IMR-90 (cell line): Measurements from ENCODE around the gene TCF4. TPM values are rescaled to one million over a fixed set of nuclear protein-coding genes. Genes with fewer than 3 reads are reported as not detected.
A peak's percentile ranks its signal among the peaks of the same experiment; 100 is the strongest.

Experiments used
- ATAC-seq: fragments of 200-7000 bp; cut with Tn5 transposase; 2 replicates; pipeline ENCODE4 v1.9.1; 2020; ENCODE audit warnings: low read depth, mild to moderate bottlenecking, moderate library complexity
- BruUV-seq: library from RNA; stranded (reverse); fragments of 400-500 nt; replicated peaks from 2 replicates; lab custom pipeline; 2021; lab: Mats Ljungman, UMichigan
- CTCF ChIA-PET: fragments of 300-600 bp; formaldehyde crosslinking; extraction: SDS; loops from one replicate; lab custom pipeline; 2021; ENCODE audit warnings: antibody characterized with exemption; lab: Yijun Ruan, JAX
- POLR2A ChIA-PET: fragments of 300-600 bp; sonication (Branson Sonifier 250); formaldehyde crosslinking; loops from one replicate; lab custom pipeline; 2022; ENCODE audit warnings: antibody characterized with exemption; ENCODE audit not compliant: unreplicated experiment; lab: Charles Lee
- DNase-seq: peaks from one replicate; pipeline ENCODE4 v3.0.0; 2013
- H2AFZ ChIP-seq: replicated peaks from 2 replicates; pipeline ENCODE3; 2013; ENCODE audit warnings: low read length, mild to moderate bottlenecking; ENCODE audit not compliant: poor library complexity
- H2AK5ac ChIP-seq: 2 replicates; pipeline ENCODE4 v1.6.1; 2013; ENCODE audit warnings: low read depth, low read length, inconsistent platforms
- H2AK9ac ChIP-seq: replicated peaks from 2 replicates; pipeline ENCODE3; 2013; ENCODE audit warnings: mild to moderate bottlenecking, low read depth, low read length, moderate library complexity; ENCODE audit not compliant: poor library complexity
- H2BK120ac ChIP-seq: 2 replicates; pipeline ENCODE4 v1.6.1; 2013; ENCODE audit warnings: low read depth, low read length, inconsistent platforms
- H2BK15ac ChIP-seq: 3 replicates; pipeline ENCODE4 v1.6.1; 2013; ENCODE audit warnings: low read depth, low read length, inconsistent platforms
- H2BK20ac ChIP-seq: 2 replicates; pipeline ENCODE4 v1.6.1; 2013; ENCODE audit warnings: low read depth, mild to moderate bottlenecking, inconsistent platforms, low read length, moderate library complexity
- H2BK5ac ChIP-seq: 2 replicates; pipeline ENCODE4 v1.6.1; 2013; ENCODE audit warnings: mild to moderate bottlenecking, low read depth, low read length, inconsistent platforms; ENCODE audit not compliant: poor library complexity, severe bottlenecking
- H3K14ac ChIP-seq: replicated peaks from 2 replicates; pipeline ENCODE4 v1.6.1; 2013; ENCODE audit warnings: low read depth, low read length, inconsistent platforms
- H3K18ac ChIP-seq: 2 replicates; pipeline ENCODE4 v1.6.1; 2013; ENCODE audit warnings: low read depth, low read length, control low read depth
- H3K23ac ChIP-seq: 2 replicates; pipeline ENCODE4 v1.6.1; 2013; ENCODE audit warnings: low read depth, low read length, inconsistent platforms
- H3K27ac ChIP-seq: 2 replicates; pipeline ENCODE4 v1.5.1; 2013; ENCODE audit warnings: mild to moderate bottlenecking, control low read depth, low read length; ENCODE audit not compliant: insufficient read depth
- H3K27me3 ChIP-seq: 2 replicates; pipeline ENCODE4 v1.6.1; 2013; ENCODE audit warnings: low read length; ENCODE audit not compliant: control insufficient read depth, insufficient read depth
- H3K36me3 ChIP-seq: 2 replicates; pipeline ENCODE4 v1.6.1; 2013; ENCODE audit warnings: low read length, mixed read lengths; ENCODE audit not compliant: control insufficient read depth, insufficient read depth
- H3K4ac ChIP-seq: 2 replicates; pipeline ENCODE4 v1.6.1; 2013; ENCODE audit warnings: low read depth, low read length, inconsistent platforms
- H3K4me1 ChIP-seq: 2 replicates; pipeline ENCODE4 v1.6.1; 2013; ENCODE audit warnings: low read length, mixed read lengths; ENCODE audit not compliant: control insufficient read depth, insufficient read depth
- H3K4me2 ChIP-seq: 2 replicates; pipeline ENCODE4 v1.6.1; 2013; ENCODE audit warnings: low read depth, mild to moderate bottlenecking, control low read depth, low read length, moderate library complexity
- H3K4me3 ChIP-seq: 2 replicates; pipeline ENCODE4 v1.5.1; 2013; ENCODE audit warnings: low read depth, mild to moderate bottlenecking, control low read depth, low read length, moderate library complexity; ENCODE audit not compliant: insufficient read depth
- H3K56ac ChIP-seq: 2 replicates; pipeline ENCODE4 v1.6.1; 2013; ENCODE audit warnings: low read length, inconsistent platforms; ENCODE audit not compliant: insufficient read depth; ENCODE audit errors: extremely low read depth
- H3K79me1 ChIP-seq, 2 experiments: 2 replicates each; pipeline ENCODE4 v1.6.1; 2013; ENCODE audit warnings: low read length in 2 of 2, inconsistent platforms in 1 of 2, low read depth in 1 of 2
- H3K9ac ChIP-seq: 2 replicates; pipeline ENCODE4 v1.6.1; 2013; ENCODE audit warnings: low read depth, low read length, control low read depth
- H3K9me1 ChIP-seq: 2 replicates; pipeline ENCODE4 v1.6.1; 2013; ENCODE audit warnings: low read length, inconsistent platforms; ENCODE audit not compliant: insufficient read depth
- H3K9me3 ChIP-seq: 2 replicates; pipeline ENCODE4 v1.6.1; 2013; ENCODE audit warnings: low read length; ENCODE audit not compliant: control insufficient read depth, insufficient read depth
- H4K20me1 ChIP-seq: 2 replicates; pipeline ENCODE4 v1.6.1; 2013; ENCODE audit warnings: low read length, inconsistent platforms; ENCODE audit not compliant: insufficient read depth
- H4K5ac ChIP-seq: 2 replicates; pipeline ENCODE4 v1.6.1; 2013; ENCODE audit warnings: mild to moderate bottlenecking, low read depth, low read length, control low read depth
- H4K8ac ChIP-seq, 2 experiments: 2 replicates each; pipeline ENCODE4 v1.6.1; 2013; ENCODE audit warnings: low read depth in 2 of 2, low read length in 2 of 2, control low read depth in 1 of 2, inconsistent platforms in 1 of 2
- H4K91ac ChIP-seq: 2 replicates; pipeline ENCODE4 v1.6.1; 2013; ENCODE audit warnings: low read depth, low read length, inconsistent platforms; ENCODE audit not compliant: insufficient read depth
- BHLHE40 ChIP-seq: fragments of 150-350 bp; IDR thresholded peaks from 2 replicates; pipeline ENCODE4 v1.6.1; 2016; ENCODE audit warnings: mild to moderate bottlenecking, low read depth, low read length
- CEBPB ChIP-seq: IDR thresholded peaks from 2 replicates; pipeline ENCODE4 v1.6.1; 2012; ENCODE audit warnings: low read depth, low read length, improper control_type of control experiment
- CHD1 ChIP-seq: IDR thresholded peaks from 2 replicates; pipeline ENCODE4 v1.6.1; 2012; ENCODE audit warnings: low read depth, low read length, improper control_type of control experiment
- FOS ChIP-seq: fragments of 150-350 bp; IDR thresholded peaks from 2 replicates; pipeline ENCODE4 v1.6.1; 2016; ENCODE audit warnings: low read depth, low read length
- MAFK ChIP-seq: IDR thresholded peaks from 2 replicates; pipeline ENCODE4 v1.6.1; 2012; ENCODE audit warnings: low read depth, low read length, improper control_type of control experiment
- MAZ ChIP-seq: IDR thresholded peaks from 2 replicates; pipeline ENCODE4 v1.6.1; 2012; ENCODE audit warnings: low read depth, mild to moderate bottlenecking, low read length, improper control_type of control experiment, moderate library complexity, borderline replicate concordance
- MXI1 ChIP-seq: IDR thresholded peaks from 2 replicates; pipeline ENCODE4 v1.6.1; 2012; ENCODE audit warnings: low read depth, mild to moderate bottlenecking, low read length, moderate library complexity, borderline replicate concordance
- NFE2L2 ChIP-seq: fragments of 150-350 bp; IDR thresholded peaks from 2 replicates; pipeline ENCODE4 v1.6.1; 2016; ENCODE audit warnings: low read depth, mild to moderate bottlenecking, low read length
- POLR2A ChIP-seq: IDR thresholded peaks from 2 replicates; pipeline ENCODE4 v1.6.1; 2012; ENCODE audit warnings: mild to moderate bottlenecking, low read depth, low read length
- RAD21 ChIP-seq: IDR thresholded peaks from 2 replicates; pipeline ENCODE4 v1.6.1; 2012; ENCODE audit warnings: low read length, improper control_type of control experiment
- RCOR1 ChIP-seq: IDR thresholded peaks from 2 replicates; pipeline ENCODE4 v1.6.1; 2012; ENCODE audit warnings: mild to moderate bottlenecking, low read length, improper control_type of control experiment; ENCODE audit not compliant: insufficient replicate concordance
- RFX5 ChIP-seq: IDR thresholded peaks from 2 replicates; pipeline ENCODE4 v1.8.0; 2012; ENCODE audit warnings: low read depth, mild to moderate bottlenecking, low read length, moderate library complexity
- SMC3 ChIP-seq: fragments of 150-350 bp; IDR thresholded peaks from 2 replicates; pipeline ENCODE4 v1.6.1; 2016; ENCODE audit warnings: low read depth, mild to moderate bottlenecking, antibody characterized with exemption, low read length, moderate library complexity
- WGBS, 2 experiments: methylation state at CpG; one replicate each; pipeline versions ENCODE4 v1.1.5 to v1.1.7; 2013; ENCODE audit warnings: missing lambda C conversion rate in 2 of 2; ENCODE audit not compliant: insufficient read length in 1 of 2; ENCODE audit errors: extremely low coverage in 2 of 2; 5-methylcytosine and 5-hydroxymethylcytosine counted together
- dilution Hi-C: fragments of 300-500 bp; cut with HindIII; formaldehyde crosslinking; loops from one replicate; pipeline ENCODE4 v1.14.3; 2018; ENCODE audit warnings: low sequenced_read_pairs; ENCODE audit not compliant: unreplicated experiment
- in situ Hi-C: fragments of 300-500 bp; cut with MboI; formaldehyde crosslinking; loops from 3 replicates; pipeline ENCODE4 v1.14.3; 2019; ENCODE audit warnings: low sequenced_read_pairs, inconsistent platforms, mixed read lengths
- intact Hi-C: fragments of 100-400 bp; cut with micrococcal nuclease; formaldehyde crosslinking; loops from 2 replicates; pipeline ENCODE4 v1.10.0; 2022
- polyA plus RNA-seq, 3 experiments: library from polyadenylated mRNA; depleted of rRNA; stranded (reverse); fragments of >200 nt; gene quantifications; 2 replicates each; pipeline ENCODE4 v1.2.3, GENCODE V29; 2012; ENCODE audit warnings: low replicate concordance in 1 of 3
- total RNA-seq: library from RNA; depleted of rRNA; stranded (reverse); fragments of >200 nt; gene quantifications from 2 replicates; pipeline ENCODE4 v1.2.3, GENCODE V29; 2012
- TF ChIP-seq, protein P1 (sequence below): conservative IDR thresholded peaks from 2 replicates; pipeline ENCODE4 v1.5.1; 2012; ENCODE audit warnings: mild to moderate bottlenecking, low read depth, low read length, improper control_type of control experiment
- TF ChIP-seq, protein P2 (sequence below): fragments of 150-350 bp; IDR thresholded peaks from 2 replicates; pipeline ENCODE4 v1.6.1; 2016; ENCODE audit warnings: low read depth, mild to moderate bottlenecking, low read length, moderate library complexity, borderline replicate concordance
- TF ChIP-seq, protein P3 (sequence below): fragments of 150-350 bp; IDR thresholded peaks from 2 replicates; pipeline ENCODE4 v1.6.1; 2017; ENCODE audit warnings: mild to moderate bottlenecking, antibody characterized with exemption, low read length, low read depth

TCF4 gene
- total and polyA plus RNA-seq, 2 of the 4 experiments (the other 2 are of a cell fraction): 30.0 to 87.1 TPM

DNA sequence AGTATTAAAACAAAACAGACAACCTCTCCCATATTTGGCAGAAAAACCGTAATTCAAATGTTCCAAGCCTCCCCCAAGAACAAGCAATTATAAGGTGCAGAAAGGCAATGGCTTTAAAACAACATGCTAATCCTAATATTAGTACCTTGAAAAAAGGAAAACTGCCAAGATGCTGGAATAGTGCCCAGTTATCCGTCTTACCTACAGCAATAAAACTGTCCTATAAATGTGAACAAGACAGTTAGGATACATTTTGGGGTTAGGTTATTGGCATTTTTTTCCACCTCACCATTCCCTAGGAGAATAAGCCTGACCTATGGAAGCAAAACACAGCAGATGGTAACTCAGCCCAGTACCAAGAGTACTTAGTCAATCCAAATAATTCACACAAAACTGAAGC, 83.2 kb downstream of the TCF4 start:
- Histone ChIP-seq H2AK9ac (no peak overlapping the region), H2BK120ac (0 out of 2 replicates have a peak overlapping the region, but pooled peaks have one; percentile 1), H4K91ac (no peak overlapping the region), H2AK5ac (no peak overlapping the region), H3K79me1 (peaks cover 16 to 61% of the 10 kb centered on the region in 2 experiments), H4K8ac (no peak overlapping the region), H3K27me3 (no peaks in the 10 kb centered on the region), H4K20me1 (no peaks in the 10 kb centered on the region), H3K18ac (no peak overlapping the region), H3K4ac (no peak overlapping the region), H2BK5ac (no peak overlapping the region), H3K9me1 (no peaks in the 10 kb centered on the region), H3K4me2 (no peak overlapping the region), H3K56ac (no peak overlapping the region), H3K27ac (no peak overlapping the region), H2BK15ac (no peak overlapping the region), H3K36me3 (no peaks in the 10 kb centered on the region), H3K4me1 (peaks cover 14% of the 10 kb centered on the region), H3K9me3 (no peaks in the 10 kb centered on the region), H4K5ac (peak overlapping the region; percentile 46; the same call in 1 of the 2 replicates), H3K23ac (no peak overlapping the region), H3K14ac (no peak overlapping the region), H3K4me3 (no peak overlapping the region), H2AFZ (no peak overlapping the region), H3K9ac (no peak overlapping the region), H2BK20ac (no peak overlapping the region; the same call in 1 of the 2 replicates)
- intact Hi-C loops (loop anchor here (5.0 kb wide), 2 partner anchors 82 to 83 kb away; partner anchors contain the start of gene TCF4), in situ Hi-C loops (no loop called here), dilution Hi-C loops (no loop called here)
- WGBS, 2 experiments: no CpG with 5 or more reads among the region's 2 CpGs
- ChIA-PET POLR2A (no interaction called here), CTCF (no interaction called here)
- TF ChIP-seq BHLHE40 (no peak), MAZ (no peak), RFX5 (no peak), MAFK (no peak), MXI1 (no peak), RCOR1 (no peak), FOS (no peak), NFE2L2 (no peak), CEBPB (no peak), RAD21 (no peak), POLR2A (no peak), SMC3 (no peak), CHD1 (no peak)
- TF ChIP-seq, protein P1, sequence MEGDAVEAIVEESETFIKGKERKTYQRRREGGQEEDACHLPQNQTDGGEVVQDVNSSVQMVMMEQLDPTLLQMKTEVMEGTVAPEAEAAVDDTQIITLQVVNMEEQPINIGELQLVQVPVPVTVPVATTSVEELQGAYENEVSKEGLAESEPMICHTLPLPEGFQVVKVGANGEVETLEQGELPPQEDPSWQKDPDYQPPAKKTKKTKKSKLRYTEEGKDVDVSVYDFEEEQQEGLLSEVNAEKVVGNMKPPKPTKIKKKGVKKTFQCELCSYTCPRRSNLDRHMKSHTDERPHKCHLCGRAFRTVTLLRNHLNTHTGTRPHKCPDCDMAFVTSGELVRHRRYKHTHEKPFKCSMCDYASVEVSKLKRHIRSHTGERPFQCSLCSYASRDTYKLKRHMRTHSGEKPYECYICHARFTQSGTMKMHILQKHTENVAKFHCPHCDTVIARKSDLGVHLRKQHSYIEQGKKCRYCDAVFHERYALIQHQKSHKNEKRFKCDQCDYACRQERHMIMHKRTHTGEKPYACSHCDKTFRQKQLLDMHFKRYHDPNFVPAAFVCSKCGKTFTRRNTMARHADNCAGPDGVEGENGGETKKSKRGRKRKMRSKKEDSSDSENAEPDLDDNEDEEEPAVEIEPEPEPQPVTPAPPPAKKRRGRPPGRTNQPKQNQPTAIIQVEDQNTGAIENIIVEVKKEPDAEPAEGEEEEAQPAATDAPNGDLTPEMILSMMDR: no peak
- TF ChIP-seq, protein P2, sequence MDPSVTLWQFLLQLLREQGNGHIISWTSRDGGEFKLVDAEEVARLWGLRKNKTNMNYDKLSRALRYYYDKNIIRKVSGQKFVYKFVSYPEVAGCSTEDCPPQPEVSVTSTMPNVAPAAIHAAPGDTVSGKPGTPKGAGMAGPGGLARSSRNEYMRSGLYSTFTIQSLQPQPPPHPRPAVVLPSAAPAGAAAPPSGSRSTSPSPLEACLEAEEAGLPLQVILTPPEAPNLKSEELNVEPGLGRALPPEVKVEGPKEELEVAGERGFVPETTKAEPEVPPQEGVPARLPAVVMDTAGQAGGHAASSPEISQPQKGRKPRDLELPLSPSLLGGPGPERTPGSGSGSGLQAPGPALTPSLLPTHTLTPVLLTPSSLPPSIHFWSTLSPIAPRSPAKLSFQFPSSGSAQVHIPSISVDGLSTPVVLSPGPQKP: no peak
- TF ChIP-seq, protein P3, sequence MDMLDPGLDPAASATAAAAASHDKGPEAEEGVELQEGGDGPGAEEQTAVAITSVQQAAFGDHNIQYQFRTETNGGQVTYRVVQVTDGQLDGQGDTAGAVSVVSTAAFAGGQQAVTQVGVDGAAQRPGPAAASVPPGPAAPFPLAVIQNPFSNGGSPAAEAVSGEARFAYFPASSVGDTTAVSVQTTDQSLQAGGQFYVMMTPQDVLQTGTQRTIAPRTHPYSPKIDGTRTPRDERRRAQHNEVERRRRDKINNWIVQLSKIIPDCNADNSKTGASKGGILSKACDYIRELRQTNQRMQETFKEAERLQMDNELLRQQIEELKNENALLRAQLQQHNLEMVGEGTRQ: no peak
- ATAC-seq (no peak), DNase-seq (no peak)
- no TSS peak for BruUV-seq
